Activated CD4-positive, alpha-beta T cell treated with anti-CD3 and anti-CD28 coated beads, Interleukin-10, Interleukin-2, amounts not matched to agents 100 ng/mL and 50 ng/mL, durations not matched to agents 16 hours and 8 hours (primary cell): Measurements from ENCODE around the gene CREM.
A peak's percentile ranks its signal among the peaks of the same experiment; 100 is the strongest.

ENCODE experiments used
- DNase-seq: peaks from one replicate; pipeline ENCODE4 v3.0.0-alpha.2; 2020

CREM gene

DNA sequence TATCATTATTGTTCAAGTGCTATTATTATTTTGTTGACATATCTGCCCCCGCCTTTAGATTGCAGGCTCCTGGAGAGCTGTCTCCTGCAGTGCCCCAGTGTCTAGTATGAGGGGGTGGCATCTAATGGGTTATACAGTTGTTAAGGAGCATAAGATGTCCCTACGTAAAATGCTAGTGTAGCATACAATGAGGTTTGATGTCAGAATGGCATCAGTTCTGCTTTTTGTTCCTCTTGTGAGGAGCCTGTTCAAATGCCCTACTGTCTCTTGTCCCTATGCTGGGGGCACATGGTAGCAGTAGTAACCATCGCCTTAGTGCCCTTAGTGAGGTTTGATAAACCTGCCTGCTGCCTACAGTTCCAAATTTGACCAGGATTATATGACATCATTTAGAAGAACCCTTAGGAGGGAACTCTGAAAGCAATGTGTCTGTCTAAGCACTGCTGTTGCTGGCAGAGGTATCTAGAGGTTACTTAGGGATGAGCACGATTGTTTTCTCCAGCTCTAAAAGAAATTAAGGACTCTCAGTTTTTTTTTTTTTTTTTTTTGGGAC, 9.7 kb downstream of the CREM start:
- no peak for DNase-seq

- no peak for DNase-seq
These were observed 13.5 kb downstream of the CREM start for GRCh38 chr10:35140126-35140525.

GRCh38 chr10:35140727-35141126, 14.1 kb downstream of the CREM start:
- DNase-seq: no peak

- DNase-seq: no peak
These were observed 23.7 kb downstream of the CREM start for GRCh38 chr10:35150308-35150707.

DNA sequence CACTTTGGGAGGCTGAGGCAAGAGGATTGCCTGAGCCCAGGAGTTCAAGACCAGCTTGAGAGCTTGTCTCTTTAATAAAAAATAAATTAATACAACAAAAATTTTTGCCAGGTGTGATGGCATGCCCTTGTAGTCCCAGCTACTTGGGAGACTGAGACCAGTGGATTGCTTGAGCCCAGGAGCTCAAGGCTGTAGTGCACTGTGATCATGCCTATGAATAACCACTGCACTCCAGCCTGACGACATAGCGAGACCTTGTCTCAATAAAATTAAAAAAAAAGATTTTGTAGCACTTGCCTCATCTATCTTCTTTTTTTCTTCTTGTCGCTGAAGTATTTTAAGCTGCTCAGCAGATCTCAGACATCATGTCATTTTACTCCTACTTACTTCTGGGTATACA, 26.3 kb downstream of the CREM start:
- no peak for DNase-seq

DNA sequence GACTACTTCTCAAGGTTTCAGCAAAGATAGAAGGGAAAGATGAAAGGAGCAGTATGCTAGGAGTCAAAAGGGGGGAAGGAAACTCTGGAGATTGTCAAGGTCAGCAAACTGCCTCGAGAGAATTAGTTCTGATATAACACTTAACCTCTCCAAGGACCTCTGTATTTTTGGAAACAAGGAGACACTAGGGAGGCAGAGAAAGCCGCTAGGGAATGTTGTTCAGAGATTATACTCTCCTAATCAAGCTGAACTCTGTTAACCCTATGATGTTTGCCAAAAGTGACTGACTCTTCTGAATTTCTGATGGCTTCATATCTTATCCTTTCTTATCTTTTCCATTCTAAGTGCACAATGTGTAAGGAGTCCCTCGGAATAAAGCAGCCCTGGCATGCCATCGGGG, 27.1 kb downstream of the CREM start:
- no peak for DNase-seq

DNA sequence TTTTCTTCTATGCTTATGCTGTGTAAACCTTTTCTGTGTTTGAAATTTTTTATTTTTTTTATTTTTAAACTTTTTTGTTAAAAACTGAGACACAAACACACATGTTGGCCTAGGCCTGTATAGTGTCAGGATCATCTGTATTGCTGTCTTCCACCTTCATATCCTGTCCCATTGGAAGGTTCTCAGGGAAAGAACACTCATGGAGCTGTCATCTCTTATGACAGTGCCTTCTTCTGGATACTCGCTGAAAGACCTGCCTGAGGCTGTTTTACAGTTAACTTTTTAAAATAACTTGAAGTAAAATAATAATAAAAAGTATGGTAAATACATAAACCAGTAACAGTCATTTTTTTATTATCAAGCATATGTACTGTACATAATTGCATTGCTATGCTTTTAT, 34.1 kb downstream of the CREM start:
- no peak for DNase-seq

DNA sequence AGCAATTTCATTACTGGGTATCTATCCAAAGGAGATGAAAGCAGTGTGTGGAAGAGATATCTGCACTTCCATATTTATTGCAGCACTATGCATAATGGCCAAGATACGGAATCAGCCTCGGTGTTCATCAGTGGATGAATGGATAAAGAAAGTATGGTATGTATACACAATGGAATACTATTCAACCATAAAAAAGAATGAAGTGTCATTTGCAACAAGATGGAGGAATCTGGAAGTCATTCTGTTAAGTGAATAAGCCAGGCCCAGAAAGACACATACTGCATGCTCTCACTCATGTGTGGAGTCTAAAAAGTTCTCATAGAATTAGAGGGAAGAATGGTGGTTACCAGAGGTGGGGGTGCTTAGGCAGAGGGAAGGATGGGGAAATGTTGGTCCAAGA, 35.3 kb downstream of the CREM start:
- DNase-seq: no peak

GRCh38 chr10:35165136-35165535, 38.5 kb downstream of the CREM start:
- no peak for DNase-seq

GRCh38 chr10:35165811-35166210, 39.2 kb downstream of the CREM start:
- DNase-seq: no peak

DNA sequence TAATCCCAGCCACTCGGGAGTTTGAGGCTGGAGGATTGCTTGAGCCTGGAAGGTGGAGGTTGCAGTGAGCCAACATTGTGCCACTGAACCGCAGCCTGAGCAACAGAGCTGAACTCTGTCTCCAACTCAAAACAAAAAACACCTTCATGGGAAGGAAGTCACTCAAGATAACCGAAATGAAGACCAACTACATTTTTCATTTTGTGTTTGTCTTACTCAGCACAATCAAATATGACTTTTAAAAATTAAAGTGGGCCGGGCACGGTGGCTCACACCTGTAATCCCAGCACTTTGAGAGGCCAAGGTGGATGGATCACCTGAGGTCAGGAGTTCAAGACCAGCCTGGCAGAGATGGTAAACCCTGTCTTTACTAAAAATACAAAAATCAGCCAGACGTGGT, 40.0 kb downstream of the CREM start:
- DNase-seq: no peak

- DNase-seq: no peak
These were observed 40.7 kb downstream of the CREM start for GRCh38 chr10:35167342-35167741.

- no peak for DNase-seq
These were observed 45.5 kb downstream of the CREM start for GRCh38 chr10:35172146-35172545.

GRCh38 chr10:35172574-35172973, 45.9 kb downstream of the CREM start:
- no peak for DNase-seq

GRCh38 chr10:35178331-35178730, 51.7 kb downstream of the CREM start:
- no peak for DNase-seq

- DNase-seq: no peak
These were observed 56.2 kb downstream of the CREM start for GRCh38 chr10:35182631-35183510.

DNA sequence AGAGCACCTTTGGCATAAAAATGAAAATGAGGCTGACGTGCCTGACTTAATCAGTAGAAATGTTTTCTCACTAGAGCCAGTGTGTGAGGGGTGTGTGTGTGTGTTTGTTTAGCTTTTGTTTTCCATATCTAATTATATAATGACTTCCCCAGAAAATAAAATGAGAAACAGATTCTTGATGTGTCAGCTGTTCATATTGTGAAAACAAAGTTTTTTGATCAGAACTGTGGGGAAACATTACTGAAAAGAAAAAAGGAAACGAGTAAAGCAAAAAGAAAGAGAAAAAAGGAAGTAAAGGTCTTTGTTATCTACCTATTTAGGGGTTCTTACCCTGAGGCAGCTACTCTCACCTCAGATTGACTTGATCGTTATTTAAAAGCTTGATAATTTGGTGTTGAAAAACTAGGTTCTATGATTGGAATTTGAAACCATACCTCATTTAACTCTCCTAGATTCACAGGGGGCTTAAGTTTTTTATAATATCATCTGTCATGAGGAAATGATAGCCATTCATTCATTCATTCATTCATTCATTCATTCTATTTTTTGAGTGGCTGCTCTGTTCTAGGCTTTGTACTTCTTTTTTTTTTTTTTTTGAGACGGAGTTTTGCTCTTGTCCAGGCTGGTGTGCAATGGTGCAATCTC, 58.0 kb downstream of the CREM start:
- no peak for DNase-seq

GRCh38 chr10:35185260-35186034, 58.8 kb downstream of the CREM start:
- no peak for DNase-seq

DNA sequence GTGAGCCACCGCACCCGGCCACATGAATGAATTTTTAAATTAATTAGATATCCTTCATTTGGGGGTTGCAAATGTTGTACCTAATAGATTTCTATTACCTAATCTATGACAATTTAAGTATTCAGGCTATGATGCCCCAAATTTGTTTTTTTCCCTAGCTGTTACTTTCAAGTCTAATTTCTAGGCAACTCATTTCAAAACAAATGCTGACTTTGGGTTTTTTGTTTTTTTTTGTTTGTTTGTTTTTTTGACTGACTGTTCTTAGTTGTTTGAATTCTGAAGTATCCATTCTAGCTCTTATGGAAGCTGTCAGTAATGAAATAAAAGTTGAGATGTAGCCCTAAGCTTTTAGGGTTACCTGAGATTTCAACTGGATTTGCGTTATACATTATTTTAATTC, 62.3 kb downstream of the CREM start:
- DNase-seq: no peak

- no peak for DNase-seq
These were observed 64.9 kb downstream of the CREM start for GRCh38 chr10:35191523-35191922.

DNA sequence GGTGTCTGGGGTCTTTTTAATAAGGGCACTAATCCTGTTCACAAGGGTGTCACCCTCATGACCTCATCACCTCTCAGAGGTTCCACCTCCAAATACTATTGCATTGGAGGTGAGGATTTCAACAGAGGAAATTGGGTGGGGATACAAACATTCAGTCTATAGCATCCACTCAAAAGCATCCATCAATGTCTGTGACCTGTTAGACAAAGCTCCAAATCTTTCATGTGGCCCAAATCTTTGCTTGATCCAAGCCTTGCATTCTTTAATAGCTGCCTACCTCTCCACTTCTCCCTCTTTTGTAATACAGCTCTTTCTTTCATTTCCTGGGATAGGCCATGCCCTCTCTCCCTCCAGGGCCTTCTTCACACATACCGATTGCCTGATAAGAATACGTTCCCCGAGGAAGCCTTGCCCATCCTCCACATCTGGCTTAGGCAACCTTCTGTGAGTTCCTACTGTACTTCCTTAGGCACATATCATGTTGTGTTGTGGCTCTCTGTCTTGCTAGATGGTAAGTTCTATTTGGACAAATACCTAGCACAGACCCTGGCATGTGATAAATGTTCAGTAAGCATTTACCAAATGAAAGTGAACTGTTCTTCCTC, 66.1 kb downstream of the CREM start:
- DNase-seq: no peak

- DNase-seq: no peak
These were observed 67.8 kb downstream of the CREM start for GRCh38 chr10:35194471-35194870.

DNA sequence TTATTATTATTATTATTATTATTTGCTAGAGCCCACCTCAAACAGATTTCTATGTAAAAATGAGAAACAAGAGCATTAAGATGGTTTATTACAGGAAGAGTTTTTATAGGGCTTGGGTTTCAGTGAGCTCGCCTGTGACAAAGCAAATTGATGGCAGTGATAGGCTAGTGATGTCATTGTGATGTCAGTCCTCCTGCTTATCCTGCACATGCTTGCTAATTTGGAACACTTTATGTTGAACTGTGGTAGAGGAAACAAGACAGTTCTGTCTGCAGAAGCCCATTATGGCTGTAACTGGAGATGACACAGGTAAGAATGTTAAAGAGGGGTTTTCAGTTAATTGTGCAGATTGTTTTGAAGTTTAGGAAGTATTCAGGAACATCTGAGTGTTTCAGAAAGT, 68.3 kb downstream of the CREM start:
- DNase-seq: peak; percentile 62
